Upper lobe of right lung (tissue), 1 donor: Measurements from ENCODE around the gene RABEP1. TPM values are rescaled to one million over a fixed set of nuclear protein-coding genes. Genes with fewer than 3 reads are reported as not detected.
"Not testable (repeated sequence)": the region's sequence is repeated elsewhere in the genome, so short reads cannot be mapped to it uniquely, and the experiment has no call there.

Experiments
- ATAC-seq: fragments of 200-7000 bp; cut with Tn5 transposase; one replicate; pipeline ENCODE4 v1.9.1; 2020; ENCODE audit warnings: mild to moderate bottlenecking, moderate library complexity
- DNase-seq: peaks from one replicate; pipeline ENCODE4 v3.0.0-alpha.2; 2020
- H3K27ac ChIP-seq: fragments of 200-600 bp; one replicate; pipeline ENCODE4 v1.8.0; 2022
- H3K27me3 ChIP-seq: fragments of 200-600 bp; one replicate; pipeline ENCODE4 v1.8.0; 2022; ENCODE audit warnings: mild to moderate bottlenecking
- H3K36me3 ChIP-seq: fragments of 200-600 bp; one replicate; pipeline ENCODE4 v1.8.0; 2022
- H3K4me1 ChIP-seq: fragments of 200-600 bp; one replicate; pipeline ENCODE4 v1.8.0; 2022
- H3K4me3 ChIP-seq: fragments of 200-600 bp; one replicate; pipeline ENCODE4 v1.8.0; 2022; ENCODE audit warnings: mild to moderate bottlenecking
- H3K9me3 ChIP-seq: fragments of 200-600 bp; one replicate; pipeline ENCODE4 v1.8.0; 2022
- CTCF ChIP-seq: fragments of 200-600 bp; IDR thresholded peaks from one replicate; pipeline ENCODE4 v1.8.0; 2022; ENCODE audit warnings: antibody characterized with exemption
- intact Hi-C: fragments of 100-400 bp; cut with DNase I; formaldehyde crosslinking; loops from one replicate; pipeline ENCODE4 v1.11.0; 2022
- total RNA-seq: library from RNA; stranded (reverse); fragmentation: NEBNext Ultra II Directional; extraction: Animal tissue kit (Norgen Biotek cat#: 25700); gene quantifications from one replicate; pipeline ENCODE4 v1.2.1, GENCODE V29; 2021
- donor health status: DM: no; HTN: yes; CAD: no; lungs with severe emphysema.

The RABEP1 gene
- total RNA-seq, 1 donor from 2014 or later, result 43.9 TPM

GRCh38 chr17:5429191-5429887 is 147.3 kb downstream of the RABEP1 start:
- peaks cover 98% of the 10 kb centered on the region for H3K36me3 ChIP-seq
- peak; percentile 78 for ATAC-seq
- no peak for DNase-seq

GRCh38 chr17:5430413-5430999 is 148.4 kb downstream of the RABEP1 start:
- Histone ChIP-seq H3K4me1 (no peaks in the 10 kb centered on the region), H3K27me3 (no peaks in the 10 kb centered on the region), H3K27ac (peak overlapping the region; percentile 66), H3K9me3 (no peaks in the 10 kb centered on the region), H3K36me3 (peaks cover 98% of the 10 kb centered on the region), H3K4me3 (no peak overlapping the region)
- intact Hi-C loops, result no loop called here
- no peak for TF ChIP-seq CTCF
- DNase-seq (no peak), ATAC-seq (peak; percentile 77)

More at GRCh38 chr17:5429191-5429887, 147.3 kb downstream of the RABEP1 start:
- TF ChIP-seq CTCF, result no peak
- Histone ChIP-seq H3K27me3 (no peaks in the 10 kb centered on the region), H3K4me1 (no peaks in the 10 kb centered on the region), H3K27ac (peak overlapping the region; percentile 66), H3K9me3 (no peaks in the 10 kb centered on the region), H3K4me3 (no peak overlapping the region)
- intact Hi-C loops, result no loop called here

- H3K27ac ChIP-seq, H3K27me3 ChIP-seq, H3K4me1 ChIP-seq, ATAC-seq, H3K4me3 ChIP-seq, intact Hi-C loops, H3K9me3 ChIP-seq, DNase-seq: not testable (repeated sequence)
- peaks cover 92% of the 10 kb centered on the region for H3K36me3 ChIP-seq
Measured at GRCh38 chr17:5431234-5431633, 149.2 kb downstream of the RABEP1 start.

GRCh38 chr17:5431949-5432556 is 150.0 kb downstream of the RABEP1 start:
- peaks cover under 1% of the 10 kb centered on the region for H3K4me1 ChIP-seq
- H3K27ac ChIP-seq, result no peak overlapping the region
- intact Hi-C loops, result no loop called here
- no peak for TF ChIP-seq CTCF
- H3K4me3 ChIP-seq, result no peak overlapping the region
- no peak for ATAC-seq
- H3K36me3 ChIP-seq, result peaks cover 89% of the 10 kb centered on the region
- H3K9me3 ChIP-seq, result no peaks in the 10 kb centered on the region
- H3K27me3 ChIP-seq, result no peaks in the 10 kb centered on the region
- DNase-seq, result no peak

- DNase-seq (no peak), ATAC-seq (no peak)
- H3K27ac ChIP-seq, result no peak overlapping the region
- intact Hi-C loops, result no loop called here
- TF ChIP-seq CTCF, result no peak
- no peaks in the 10 kb centered on the region for H3K27me3 ChIP-seq
- H3K4me1 ChIP-seq, result peaks cover 19% of the 10 kb centered on the region
- peaks cover 69% of the 10 kb centered on the region for H3K36me3 ChIP-seq
- no peaks in the 10 kb centered on the region for H3K9me3 ChIP-seq
- H3K4me3 ChIP-seq, result no peak overlapping the region
Measured at GRCh38 chr17:5434984-5435383, 152.9 kb downstream of the RABEP1 start.

Other genes starting within 250 kb of the RABEP1 start
- gene SLC52A1, start 246.9 kb upstream of the RABEP1 start, total RNA-seq, result 0.26 TPM
- 6.7 TPM for gene ZFP3, start 203.8 kb upstream of the RABEP1 start, total RNA-seq
- gene ZNF232, start 170.4 kb upstream of the RABEP1 start, total RNA-seq, result 8.0 TPM
- gene USP6, start 166.3 kb upstream of the RABEP1 start, total RNA-seq, result 0.14 TPM
- gene ZNF594, start 90.4 kb upstream of the RABEP1 start, total RNA-seq, result 7.1 TPM
- gene SCIMP, start 47.4 kb upstream of the RABEP1 start, total RNA-seq, result 24.8 TPM
- 40.4 TPM for gene NUP88, start 137.4 kb downstream of the RABEP1 start, total RNA-seq
- 32.9 TPM for gene RPAIN, start 137.9 kb downstream of the RABEP1 start, total RNA-seq
- gene C1QBP, start 156.9 kb downstream of the RABEP1 start, total RNA-seq, result 73.7 TPM
- gene DHX33, start 186.7 kb downstream of the RABEP1 start, total RNA-seq, result 10.4 TPM
- 64.0 TPM for gene DERL2, start 203.9 kb downstream of the RABEP1 start, total RNA-seq
- gene MIS12, start 204.3 kb downstream of the RABEP1 start, total RNA-seq, result 17.0 TPM